ENCODE data around the gene CRB2.

CRB2 gene

DNA sequence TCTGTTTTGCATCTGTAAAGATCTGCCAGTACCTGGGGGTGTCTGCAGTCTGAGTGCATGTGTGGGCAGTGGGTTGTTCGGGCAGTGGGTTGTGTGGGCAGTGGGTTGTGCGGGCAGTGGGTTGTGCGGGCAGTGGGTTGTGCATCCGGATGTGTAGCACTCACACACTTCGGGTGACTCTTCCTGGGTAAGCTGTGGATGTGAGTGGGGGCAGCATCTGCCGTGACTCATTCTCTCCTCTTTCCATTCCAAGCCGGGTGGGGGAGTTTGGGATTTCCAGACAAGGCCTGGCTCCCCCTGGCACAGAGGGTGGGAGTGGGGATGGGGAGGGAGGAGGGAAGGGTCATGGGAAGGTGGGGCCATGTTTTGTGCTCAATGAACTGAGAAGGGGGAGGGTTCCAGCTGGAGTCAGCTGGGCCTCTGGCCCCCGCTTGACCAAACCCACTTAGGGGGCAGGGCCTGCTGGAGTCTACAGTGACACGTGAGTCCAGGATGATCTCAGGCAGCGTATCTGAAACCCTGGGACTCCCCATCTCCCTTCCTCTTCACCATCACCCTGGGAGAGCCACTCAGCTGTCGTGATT is 8.3 kb downstream of the CRB2 start:
- no peak for DNase-seq (ENCODE audit: low read depth in 2 of 2)

DNA sequence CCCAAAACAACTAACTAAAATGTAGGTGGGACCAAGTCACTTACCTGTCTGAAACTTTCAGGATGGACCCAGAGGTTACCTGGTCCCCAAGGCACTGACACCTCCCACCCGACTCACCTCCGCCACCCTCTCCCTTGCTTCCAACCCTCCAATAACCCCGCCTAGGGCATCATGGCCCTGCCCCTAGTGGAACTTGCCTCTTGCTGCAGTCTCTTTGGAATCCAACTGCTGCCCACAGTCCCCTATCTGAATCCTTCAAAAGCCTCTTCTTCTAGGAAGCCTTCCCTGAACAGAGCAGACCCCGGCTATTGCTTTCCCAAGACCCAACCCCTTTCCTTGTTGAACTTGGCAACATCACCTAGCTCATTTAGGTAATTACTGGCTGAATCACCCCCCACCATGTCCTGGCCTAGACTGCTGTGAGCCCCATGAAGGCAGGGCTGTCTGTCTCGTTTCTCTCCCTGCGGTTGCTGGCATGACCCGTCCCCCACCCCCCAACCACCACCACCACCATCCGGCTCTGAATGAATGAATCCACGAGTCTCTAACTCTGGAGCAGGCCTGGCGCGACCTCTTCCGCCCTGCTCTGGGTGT is 9.4 kb downstream of the CRB2 start:
- DNase-seq (ENCODE audit: low read depth in 2 of 2): no peak

DNA sequence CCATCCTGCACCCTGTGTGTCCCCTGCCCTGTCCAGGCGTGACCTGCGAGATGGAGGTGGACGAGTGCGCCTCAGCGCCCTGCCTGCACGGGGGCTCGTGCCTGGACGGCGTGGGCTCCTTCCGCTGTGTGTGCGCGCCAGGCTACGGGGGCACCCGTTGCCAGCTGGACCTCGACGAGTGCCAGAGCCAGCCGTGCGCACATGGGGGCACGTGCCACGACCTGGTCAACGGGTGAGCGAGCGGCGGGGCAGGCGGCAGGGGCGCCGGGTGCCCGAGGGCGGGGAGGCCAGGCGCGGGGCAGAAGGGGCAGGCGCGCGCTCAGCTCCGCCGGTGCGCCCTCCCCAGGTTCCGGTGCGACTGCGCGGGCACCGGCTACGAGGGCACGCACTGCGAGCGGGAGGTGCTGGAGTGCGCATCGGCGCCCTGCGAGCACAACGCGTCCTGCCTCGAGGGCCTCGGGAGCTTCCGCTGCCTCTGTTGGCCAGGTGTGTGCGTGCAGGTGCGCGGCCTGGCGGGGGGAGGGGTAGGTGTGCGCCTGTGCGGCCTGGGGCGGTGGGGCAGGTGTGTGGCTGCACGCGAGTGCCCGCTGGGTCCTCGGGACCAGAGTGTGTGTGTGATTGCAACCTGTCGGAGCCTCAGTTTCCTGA is 10.0 kb downstream of the CRB2 start:
- no peak for DNase-seq (ENCODE audit: low read depth in 2 of 2)

DNA sequence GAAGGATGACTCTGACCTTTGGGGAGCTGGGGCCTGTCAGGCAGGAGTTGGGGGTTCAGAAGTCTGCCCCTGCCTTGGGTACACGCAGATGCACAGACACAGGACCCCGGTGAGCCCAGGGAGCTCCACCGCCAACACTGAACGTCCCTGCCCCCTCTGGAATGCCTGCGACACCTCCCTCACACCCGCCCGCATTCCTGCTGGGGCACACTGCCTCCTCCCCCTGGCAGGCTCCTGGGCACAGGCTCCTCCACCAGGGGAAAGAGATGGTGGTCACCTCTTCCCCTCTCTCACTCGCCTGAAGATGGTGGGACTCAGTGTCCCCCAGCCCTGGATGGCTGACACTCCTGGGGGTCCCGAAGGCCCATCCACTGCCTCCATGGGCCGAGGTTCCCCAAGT is 12.0 kb downstream of the CRB2 start:
- no peak for DNase-seq (ENCODE audit: low read depth in 2 of 2)

DNA sequence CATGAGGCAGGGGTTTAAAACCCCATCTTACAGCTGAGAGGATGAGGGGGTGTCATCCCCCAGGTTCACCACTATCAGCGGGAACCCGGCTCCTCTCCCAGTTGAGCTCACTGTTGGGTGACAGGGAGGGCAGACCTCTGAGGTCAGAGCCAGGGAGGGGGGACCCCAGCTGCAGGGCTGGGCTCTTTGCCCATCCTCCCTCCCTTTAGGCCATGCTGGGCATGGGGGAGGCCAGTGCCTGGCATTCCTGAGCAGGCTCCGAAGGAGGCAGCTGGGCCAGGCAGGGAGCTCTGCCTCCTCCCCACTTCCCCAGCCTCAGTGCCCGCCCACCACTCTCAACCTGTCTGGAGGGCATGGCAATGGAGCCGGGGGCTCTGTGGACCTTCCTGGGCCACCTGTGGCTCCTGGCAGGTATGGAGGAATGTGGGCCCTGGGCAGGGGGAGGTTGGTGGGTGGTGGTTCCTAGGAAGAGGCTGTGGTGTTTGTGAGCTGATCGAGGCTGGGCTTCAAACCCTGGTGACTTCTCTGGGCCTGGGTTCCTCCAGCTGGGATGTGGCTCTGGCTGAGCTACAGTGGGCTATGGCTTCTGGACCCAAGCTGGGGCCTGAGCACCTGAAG is 12.6 kb downstream of the CRB2 start:
- no peak for DNase-seq (ENCODE audit: low read depth in 2 of 2)

DNA sequence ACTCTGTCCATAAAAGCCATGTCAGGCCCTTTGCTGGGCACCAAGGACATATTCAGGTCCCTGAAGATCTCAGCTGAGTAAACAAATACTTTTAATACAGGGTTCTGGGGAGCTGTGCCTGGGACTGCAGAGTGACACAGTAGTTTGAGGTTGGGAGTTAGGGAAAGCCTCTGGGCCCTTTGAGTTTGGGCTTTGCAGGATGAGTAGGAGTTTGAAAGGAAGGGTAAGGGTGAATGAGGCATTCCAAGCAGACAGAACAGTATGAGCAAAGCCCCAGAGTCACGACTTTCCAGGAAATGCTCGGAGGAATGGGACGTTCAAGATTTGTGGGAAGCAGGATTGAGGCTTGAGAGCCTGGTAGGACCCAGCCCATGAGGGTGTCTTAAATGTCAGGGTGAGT is 13.3 kb downstream of the CRB2 start:
- no peak for DNase-seq (ENCODE audit: low read depth in 2 of 2)

DNA sequence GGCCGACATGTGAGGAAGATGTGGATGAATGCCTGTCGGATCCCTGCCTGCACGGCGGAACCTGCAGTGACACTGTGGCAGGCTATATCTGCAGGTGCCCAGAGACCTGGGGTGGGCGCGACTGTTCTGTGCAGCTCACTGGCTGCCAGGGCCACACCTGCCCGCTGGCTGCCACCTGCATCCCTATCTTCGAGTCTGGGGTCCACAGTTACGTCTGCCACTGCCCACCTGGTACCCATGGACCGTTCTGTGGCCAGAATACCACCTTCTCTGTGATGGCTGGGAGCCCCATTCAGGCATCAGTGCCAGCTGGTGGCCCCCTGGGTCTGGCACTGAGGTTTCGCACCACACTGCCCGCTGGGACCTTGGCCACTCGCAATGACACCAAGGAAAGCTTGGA is 14.1 kb downstream of the CRB2 start:
- no peak for DNase-seq (ENCODE audit: low read depth in 2 of 2)

DNA sequence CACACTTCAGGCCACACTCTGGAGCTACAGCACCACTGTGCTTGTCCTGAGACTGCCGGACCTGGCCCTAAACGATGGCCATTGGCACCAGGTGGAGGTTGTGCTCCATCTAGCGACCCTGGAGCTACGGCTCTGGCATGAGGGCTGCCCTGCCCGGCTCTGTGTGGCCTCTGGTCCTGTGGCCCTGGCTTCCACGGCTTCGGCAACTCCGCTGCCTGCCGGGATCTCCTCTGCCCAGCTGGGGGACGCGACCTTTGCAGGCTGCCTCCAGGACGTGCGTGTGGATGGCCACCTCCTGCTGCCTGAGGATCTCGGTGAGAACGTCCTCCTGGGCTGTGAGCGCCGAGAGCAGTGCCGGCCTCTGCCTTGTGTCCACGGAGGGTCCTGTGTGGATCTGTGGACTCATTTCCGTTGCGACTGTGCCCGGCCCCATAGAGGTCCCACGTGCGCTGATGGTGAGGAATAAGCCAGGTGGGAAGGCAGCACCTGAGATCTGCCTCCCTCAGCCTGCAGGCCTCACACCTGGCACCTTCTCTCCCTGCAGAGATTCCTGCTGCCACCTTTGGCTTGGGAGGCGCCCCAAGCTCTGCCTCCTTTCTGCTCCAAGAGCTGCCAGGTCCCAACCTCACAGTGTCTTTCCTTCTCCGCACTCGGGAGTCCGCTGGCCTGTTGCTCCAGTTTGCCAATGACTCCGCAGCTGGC is 14.7 kb downstream of the CRB2 start:
- DNase-seq (ENCODE audit: low read depth in 2 of 2): no peak

DNA sequence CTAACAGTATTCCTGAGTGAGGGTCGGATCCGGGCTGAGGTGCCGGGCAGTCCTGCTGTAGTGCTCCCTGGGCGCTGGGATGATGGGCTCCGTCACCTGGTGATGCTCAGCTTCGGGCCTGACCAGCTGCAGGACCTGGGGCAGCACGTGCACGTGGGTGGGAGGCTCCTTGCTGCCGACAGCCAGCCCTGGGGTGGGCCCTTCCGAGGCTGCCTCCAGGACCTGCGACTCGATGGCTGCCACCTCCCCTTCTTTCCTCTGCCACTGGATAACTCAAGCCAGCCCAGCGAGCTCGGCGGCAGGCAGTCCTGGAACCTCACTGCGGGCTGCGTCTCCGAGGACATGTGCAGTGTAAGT is 15.2 kb downstream of the CRB2 start:
- no peak for DNase-seq (ENCODE audit: low read depth in 2 of 2)

DNA sequence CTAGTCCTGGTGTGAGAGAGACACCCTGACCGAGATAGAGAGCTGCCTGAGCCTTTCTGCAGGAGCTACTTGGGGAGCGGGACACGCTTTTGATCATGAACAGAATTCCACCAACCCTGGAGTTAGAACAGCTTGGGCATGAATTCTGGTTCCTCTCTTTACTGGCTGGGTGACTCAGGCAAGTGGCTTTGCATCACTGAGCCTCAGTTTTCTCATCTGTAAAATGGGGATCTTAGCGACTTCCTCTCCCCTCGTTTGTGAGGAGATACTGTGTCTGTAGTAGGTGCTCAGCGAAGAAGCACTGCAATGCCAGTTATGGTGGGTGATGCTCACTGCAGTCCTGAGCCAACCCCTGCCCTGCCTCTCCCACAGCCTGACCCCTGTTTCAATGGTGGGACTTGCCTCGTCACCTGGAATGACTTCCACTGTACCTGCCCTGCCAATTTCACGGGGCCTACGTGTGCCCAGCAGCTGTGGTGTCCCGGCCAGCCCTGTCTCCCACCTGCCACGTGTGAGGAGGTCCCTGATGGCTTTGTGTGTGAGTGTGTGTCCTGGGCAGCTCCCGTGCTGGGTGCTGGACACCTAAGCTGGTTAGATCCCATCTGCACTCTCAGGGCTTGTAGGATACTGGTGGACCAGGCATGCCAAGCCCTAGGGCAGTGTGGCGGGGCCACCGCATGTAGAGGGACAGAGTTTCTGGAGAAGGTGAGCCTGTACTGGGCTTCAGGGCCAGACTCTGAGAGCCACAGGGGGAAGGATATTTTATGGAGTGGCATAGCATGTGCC is 16.0 kb downstream of the CRB2 start:
- DNase-seq (ENCODE audit: low read depth in 2 of 2): no peak

DNA sequence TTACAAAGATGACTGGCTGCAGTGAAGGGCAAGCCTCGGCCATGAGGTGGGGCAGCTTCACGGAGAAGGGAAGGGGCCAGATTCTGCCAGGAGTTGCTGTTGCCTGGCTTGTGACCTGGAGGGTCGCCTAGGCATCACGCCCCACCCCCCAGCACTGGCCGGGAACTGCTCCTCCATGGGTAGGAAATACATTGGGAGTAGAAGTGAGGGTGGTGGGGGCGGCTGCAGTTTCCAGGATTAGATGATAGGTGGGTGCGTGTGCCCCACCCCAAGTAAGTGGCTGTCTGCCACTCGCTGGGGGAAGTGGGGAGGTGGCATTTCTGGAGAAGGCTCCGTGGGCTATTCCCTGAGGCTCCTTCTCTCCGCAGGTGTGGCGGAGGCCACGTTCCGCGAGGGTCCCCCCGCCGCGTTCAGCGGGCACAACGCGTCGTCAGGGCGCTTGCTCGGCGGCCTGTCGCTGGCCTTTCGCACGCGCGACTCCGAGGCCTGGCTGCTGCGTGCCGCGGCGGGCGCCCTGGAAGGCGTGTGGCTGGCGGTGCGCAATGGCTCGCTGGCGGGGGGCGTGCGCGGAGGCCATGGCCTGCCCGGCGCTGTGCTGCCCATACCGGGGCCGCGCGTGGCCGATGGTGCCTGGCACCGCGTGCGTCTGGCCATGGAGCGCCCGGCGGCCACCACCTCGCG is 16.9 kb downstream of the CRB2 start:
- DNase-seq (ENCODE audit: low read depth in 2 of 2): no peak

DNA sequence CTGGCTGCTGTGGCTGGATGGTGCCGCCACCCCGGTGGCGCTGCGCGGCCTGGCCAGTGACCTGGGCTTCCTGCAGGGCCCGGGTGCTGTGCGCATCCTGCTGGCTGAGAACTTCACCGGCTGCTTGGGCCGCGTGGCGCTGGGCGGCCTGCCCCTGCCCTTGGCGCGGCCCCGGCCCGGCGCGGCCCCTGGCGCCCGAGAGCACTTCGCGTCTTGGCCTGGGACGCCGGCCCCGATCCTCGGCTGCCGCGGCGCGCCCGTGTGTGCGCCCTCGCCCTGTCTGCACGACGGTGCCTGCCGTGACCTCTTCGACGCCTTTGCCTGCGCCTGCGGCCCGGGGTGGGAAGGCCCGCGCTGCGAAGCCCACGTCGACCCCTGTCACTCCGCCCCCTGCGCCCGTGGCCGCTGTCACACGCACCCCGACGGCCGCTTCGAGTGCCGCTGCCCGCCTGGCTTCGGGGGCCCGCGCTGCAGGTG is 17.5 kb downstream of the CRB2 start:
- DNase-seq (ENCODE audit: low read depth in 2 of 2): no peak

DNA sequence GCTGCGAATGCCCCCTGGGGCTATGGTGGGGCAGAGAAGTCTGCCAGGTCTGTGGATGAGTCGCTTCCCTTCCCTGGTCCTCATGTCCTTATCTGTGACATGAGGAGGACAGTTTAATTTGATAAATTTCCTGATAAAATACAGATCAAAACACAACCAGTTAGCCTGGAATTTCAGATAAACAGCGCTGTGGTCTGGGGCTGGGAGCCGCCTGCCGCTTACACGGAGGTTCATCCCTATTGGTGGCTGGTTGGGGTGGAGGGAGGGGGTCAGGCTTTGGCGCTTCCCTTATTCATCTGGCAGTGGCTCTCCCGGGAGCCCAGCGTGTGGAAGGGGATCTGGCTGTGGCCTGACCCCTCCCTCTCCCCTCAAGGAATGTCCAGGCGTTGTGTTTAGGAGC is 17.9 kb downstream of the CRB2 start:
- no peak for DNase-seq (ENCODE audit: low read depth in 2 of 2)

DNA sequence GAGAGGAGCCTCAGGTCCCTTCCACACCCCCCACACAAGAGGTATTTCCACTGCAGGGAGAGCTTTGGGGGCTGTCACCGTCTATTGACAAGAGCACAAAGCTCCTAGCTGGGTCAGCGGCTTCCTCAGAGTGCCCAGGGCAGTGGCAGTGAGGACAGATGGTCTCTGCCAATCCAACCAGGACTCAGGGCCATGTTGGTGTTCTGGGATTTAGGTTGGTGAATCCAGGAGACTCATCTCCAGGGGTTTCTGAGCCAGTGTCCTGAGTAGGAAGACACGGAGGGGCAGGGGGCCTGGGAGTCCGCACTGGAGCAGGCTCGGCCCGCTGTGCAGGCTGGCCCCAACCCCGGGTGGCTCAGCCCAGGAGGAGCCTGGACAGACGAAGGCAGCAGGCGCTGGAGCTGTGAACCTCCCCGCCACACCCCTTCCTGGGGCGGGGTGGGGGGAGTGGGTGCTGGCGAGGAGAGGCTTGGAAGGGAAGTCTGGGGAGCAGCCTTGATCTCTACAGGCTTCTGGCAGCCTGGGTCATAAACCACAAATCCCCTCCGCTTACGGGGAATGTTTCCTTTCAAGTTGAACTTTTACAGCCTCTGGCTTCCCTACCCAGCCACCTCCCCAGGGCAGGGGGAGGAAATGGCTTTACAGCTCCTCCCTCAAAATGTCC is 19.6 kb downstream of the CRB2 start:
- DNase-seq (ENCODE audit: low read depth in 2 of 2): no peak

DNA sequence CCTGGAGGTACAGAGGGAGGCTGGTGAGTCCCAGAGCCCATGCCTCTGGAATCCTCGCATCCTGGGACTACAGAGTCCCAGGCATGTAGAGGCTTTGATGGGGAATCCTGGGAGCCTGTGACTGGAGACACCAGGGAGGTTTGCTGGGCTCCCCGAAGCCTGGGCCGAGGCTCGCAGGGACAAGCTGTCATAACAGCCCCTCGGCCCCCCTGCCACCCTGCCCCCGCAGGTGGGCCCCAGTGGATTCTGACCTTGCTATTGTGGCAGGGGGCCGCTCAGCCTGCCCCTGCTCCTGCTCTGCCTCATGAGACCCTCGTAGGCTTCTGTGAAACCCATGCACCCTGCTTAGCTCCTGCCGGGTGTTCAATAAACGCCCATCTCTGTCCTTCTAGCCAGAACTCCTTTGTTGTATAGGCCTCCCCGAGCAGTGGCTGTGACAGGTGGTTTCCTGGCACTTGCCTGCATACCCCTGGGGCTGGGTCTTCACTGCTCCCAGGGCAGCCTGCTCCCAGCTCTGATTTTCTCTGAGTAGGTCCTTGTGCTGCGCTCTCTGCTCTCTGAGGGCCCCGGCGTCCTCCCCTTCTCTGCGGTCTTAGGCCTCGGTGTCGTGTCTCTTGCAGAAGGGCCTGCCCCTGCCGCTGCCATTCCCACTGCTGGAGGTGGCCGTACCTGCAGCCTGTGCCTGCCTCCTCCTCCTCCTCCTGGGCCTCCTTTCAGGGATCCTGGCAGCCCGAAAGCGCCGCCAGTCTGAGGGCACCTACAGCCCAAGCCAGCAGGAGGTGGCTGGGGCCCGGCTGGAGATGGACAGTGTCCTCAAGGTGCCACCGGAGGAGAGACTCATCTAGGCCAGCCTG is 20.4 kb downstream of the CRB2 start:
- DNase-seq (ENCODE audit: low read depth in 2 of 2): no peak

DNA sequence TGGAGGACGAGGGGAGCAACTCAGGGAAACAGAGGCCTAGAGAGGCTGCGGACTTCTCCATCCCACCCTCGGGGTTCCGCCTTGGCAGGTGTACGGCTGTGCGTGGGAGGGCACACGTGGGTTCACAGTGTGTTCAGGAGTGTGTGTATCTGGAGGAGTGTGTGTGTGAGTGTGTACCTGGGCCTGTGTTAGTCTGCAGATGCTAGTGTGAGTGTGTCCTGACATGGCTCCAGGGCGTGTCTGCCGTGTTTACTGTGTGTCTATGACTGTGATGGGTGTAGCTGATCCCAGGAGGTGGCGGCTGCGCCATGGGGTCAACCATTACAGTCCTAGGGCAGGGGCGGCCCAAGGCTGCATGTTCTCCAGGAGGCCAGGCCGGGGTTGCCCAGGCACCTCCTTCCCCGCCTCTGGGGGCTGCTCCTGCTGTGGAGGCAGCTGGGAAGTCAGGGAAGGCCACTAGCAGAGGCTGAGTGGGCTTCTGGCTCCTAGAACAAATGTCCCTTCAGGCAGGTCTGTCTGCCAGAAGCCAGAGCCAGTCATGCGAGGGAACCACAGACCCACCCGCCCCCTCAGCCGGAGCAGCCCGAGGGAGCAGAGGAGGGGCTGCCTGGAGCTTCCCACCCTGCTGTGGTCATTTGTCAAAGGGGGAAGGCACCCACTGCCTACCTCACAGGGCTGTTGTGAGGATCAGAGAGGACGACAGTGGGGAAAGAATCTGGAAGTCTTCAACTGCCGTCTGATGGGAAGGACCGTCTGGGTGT is 21.4 kb downstream of the CRB2 start:
- DNase-seq (ENCODE audit: low read depth in 2 of 2): no peak

DNA sequence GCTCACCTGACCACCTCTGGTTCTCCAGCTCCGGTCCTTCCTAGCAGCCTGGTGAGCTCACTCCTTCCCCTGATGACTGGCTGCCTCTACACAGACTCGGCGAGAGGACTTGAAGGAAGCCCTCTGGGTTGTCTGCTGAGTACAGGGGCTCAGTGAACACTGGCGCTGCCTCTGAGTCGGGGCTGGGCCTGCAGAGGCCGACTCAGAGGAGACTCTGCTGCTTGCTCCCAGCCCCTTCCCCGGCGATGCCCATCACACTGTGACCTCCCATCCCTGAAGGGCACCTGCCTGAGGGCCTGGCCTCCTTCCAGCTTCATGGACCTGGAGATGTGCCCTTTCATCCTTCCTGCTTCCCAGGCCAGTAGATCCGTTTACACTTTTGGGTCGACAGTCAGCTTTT is 22.0 kb downstream of the CRB2 start:
- DNase-seq (ENCODE audit: low read depth in 2 of 2): no peak

DNA sequence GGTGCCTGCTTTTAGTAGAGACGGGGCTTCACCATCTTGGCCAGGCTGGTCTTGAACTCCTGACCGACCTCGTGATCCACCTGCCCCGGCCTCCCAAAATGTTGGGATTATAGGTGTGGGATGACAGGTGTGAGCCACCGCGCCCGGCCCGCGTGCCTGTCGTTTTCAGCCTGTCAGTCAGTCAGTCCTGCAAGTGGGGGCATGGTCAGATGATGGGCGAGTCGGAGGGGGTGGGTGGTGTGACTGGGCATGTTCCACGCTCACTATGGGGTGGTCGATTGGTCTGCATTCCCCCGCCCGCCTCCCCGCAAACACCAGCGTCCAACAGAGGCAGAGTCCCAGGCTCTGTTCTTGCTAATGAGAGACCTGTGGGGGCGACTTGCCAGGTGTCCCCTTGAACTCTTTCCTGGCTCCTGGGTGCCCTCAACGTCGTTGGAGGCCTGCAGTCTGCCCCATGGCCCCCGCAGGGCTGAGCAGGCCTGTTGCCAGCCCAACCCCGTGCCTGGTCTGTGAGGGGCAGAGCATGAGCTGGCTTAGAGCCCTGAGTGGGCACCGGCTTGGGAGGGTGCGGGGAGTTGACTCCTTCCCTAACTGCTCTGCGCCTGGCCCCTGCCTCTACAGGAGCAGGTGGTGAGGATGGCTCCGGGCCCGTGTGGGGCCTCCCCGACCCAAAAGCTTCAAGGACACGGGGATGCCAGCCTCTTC is 23.1 kb downstream of the CRB2 start:
- no peak for DNase-seq (ENCODE audit: low read depth in 2 of 2)
